Measurements from ENCODE around the gene CCNK.

Gene CCNK

DNA sequence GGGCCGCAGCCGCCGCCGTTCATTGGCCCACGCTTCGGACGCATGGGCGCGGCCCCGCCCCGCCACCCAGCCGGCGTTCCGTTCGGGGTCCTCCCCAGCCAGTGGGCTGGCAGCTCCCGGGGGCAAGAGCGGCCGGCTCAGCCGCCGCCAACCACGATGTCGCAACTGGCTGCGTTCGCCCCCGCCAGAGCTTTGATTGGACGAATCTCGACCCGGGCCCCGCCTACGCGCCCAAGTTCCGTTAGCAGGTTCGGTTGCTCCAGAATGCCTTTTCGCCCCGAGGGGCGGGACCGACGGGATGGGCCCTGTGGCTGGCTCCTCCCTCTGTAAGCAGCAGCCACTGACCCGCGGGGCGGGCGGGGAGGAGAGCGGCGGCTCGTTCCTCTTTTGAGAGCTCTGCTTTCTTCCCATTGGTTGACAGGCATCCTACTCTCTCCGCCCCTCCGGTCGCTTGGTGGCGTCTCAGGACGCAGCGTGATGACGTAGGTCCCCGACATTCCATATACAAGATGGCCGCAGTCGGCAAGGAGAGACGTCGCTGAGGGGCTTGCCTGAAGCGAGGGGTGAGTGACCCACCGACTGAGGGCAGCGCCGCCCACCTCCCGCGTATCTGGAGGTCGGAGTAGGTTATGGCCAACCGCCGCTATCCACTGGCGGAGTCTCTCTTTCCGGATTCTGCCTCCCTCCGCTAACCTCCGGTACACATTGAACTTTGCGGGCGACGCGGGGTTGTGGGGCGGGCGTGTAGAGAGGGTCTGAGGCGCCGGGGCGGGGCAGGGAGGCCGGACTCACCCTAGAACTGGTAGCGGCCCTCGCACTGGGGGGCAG lies at the start of gene CCNK:
Gene CCNK (plus strand): TSS at position 493 of the 828 bp plus-strand sequence. CDS start 11,269 bp downstream, outside the sequence.
- peak; percentile 96 for DNase-seq

DNA sequence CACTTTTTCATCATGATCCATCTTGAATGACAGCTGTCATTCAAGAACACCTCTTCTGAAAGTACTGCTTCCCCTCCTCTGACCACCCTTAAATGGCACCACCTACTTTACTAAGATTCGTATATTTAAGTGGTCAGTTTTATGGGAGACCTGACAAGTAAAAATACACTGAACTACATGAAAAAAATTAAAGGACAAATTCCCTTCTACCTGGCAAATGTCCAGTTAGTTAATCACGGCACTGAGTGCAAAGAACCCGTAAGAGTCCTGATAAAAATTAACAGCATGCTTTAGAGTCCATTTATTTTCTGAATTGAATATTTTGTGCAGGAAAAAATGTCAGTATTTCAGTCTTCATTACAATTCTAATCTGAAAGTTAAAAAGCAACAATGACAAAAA lies 49.2 kb upstream of the CCNK start:
- no peak for DNase-seq

- DNase-seq, result no peak
Observed at GRCh38 chr14:99432485-99432884, 48.7 kb upstream of the CCNK start.

GRCh38 chr14:99435327-99435726 lies 45.9 kb upstream of the CCNK start:
- no peak for DNase-seq

GRCh38 chr14:99436247-99437180 lies 44.7 kb upstream of the CCNK start:
- no peak for DNase-seq

- DNase-seq, result no peak
Observed at GRCh38 chr14:99437706-99438105, 43.5 kb upstream of the CCNK start.

DNA sequence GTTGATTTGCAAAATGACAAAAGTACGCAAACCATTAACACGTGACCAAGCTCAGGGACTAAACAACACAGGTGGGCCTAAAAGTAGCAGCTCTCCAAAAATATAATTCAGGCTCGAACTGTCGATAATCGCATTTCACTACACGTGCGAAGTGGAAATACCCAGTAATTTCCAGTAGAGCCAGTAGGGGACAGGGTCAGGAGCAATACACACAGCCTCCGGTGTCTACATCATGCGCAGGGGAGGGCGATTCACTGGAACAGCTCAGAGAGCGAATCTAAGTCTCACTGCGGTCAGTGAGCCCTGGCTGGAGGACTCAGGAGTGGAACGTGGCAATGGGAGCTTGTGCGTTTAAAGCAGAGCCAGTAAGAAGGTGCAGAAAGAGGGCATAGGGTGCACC lies 40.9 kb upstream of the CCNK start:
- no peak for DNase-seq

- DNase-seq, result no peak
Observed at GRCh38 chr14:99441157-99441870, 39.9 kb upstream of the CCNK start.

GRCh38 chr14:99441918-99442317 lies 39.3 kb upstream of the CCNK start:
- DNase-seq, result no peak

- no peak for DNase-seq
Observed at GRCh38 chr14:99445931-99446330, 35.3 kb upstream of the CCNK start.

GRCh38 chr14:99447739-99448138 lies 33.5 kb upstream of the CCNK start:
- DNase-seq, result no peak

GRCh38 chr14:99450266-99450665 lies 30.9 kb upstream of the CCNK start:
- DNase-seq, result no peak

DNA sequence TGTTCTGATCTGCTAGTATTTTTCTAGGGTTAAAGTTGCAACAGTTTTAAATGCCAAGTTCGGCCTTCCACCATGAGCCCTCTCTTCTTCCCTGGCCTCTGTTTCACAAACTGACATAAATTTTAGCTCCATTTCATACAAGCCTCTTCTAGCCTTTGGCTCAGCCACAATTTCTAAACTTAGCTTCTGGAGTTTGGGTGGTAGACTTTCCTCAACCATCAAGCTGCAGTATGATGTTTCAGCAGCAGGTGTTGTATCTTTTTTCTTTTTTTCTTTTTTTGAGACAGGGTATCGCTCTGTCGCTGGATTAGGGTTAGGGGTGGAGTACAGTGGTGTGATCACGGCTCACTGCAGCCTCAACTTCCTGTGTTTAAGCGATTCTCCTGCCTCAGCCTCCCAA lies 30.0 kb upstream of the CCNK start:
- no peak for DNase-seq

DNA sequence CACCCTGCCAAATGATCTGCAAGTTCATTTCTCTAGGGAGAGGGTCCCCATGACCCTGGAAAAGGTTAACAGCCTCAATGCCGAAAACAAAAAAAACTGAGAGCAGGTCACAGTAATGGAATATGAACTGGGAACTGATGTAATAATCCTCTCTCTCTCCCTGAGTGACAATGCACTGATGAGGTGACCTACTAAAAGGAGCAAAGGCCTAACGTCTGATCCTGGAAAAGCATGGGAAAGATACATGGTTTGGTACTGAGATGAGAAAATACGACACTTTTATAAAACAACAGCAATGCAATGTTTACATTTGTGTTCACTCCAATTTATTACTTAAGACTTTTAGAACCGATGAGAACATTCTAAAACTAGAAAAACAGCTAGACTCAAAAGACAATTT lies 28.2 kb upstream of the CCNK start:
- DNase-seq, result no peak

DNA sequence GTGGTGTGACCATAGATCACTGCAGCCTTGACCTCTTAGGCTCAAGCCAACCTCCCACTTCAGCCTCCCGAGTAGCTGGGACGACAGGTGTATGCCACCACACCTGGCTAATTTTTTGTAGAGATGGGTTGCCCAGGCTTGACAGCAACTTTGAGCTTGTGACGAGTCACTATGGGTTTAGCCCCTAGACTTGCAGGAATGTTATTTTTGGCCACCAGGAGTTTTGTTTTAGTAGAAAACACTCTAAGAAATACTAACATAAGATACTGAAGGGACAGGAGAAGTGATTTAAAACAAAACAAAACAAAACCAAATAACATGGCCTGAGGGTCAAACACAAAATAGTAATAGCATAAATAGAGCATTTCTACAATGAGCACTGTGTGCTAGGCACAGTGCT lies 27.0 kb upstream of the CCNK start:
- DNase-seq, result no peak

DNA sequence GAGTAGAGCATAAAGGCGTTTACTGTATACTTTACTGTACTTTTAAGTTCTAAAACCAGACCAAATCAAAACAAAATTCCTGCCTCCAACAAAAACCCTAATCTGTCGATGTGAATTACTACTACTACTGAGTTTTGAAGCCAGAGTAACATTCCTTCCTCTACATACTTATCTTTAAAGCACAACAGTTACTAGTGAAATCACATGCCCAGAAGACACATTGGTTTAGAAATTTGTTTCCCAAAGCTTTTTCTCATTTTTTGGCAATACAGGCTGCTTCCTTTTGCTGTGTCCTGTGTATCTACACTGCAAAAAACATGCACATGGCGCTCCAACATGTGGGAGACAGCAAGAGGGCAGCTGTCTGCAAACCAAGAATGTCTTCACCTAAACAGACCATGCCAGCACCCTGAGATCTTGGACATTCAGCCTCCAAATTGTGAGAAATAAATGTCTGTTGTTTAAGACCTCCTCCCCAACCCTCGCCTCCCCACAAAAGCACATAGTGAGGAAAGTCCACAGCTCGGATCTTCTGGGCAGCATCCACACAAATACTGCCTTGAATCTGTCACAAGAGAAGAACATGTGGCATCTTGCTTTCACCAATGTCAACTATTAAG lies 21.6 kb upstream of the CCNK start:
- no peak for DNase-seq

DNA sequence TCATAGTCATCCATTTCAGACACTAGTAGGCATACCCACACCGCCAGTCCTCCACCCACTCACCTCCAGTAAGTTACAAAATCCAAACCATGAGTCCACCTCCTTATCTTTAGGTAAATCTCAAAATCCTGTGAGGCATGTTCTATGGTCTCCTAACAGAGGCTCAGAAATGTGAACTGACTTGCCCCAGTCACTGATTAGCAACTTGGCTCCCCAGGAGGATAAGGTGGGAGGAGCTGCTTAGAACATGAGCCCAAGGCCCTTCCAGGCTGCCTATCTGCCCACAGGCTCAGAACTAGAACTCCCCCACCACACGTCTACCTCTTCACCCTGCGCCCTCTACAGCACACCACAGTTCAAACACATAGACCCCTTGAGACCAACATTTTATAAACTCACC lies 20.4 kb upstream of the CCNK start:
- no peak for DNase-seq

DNA sequence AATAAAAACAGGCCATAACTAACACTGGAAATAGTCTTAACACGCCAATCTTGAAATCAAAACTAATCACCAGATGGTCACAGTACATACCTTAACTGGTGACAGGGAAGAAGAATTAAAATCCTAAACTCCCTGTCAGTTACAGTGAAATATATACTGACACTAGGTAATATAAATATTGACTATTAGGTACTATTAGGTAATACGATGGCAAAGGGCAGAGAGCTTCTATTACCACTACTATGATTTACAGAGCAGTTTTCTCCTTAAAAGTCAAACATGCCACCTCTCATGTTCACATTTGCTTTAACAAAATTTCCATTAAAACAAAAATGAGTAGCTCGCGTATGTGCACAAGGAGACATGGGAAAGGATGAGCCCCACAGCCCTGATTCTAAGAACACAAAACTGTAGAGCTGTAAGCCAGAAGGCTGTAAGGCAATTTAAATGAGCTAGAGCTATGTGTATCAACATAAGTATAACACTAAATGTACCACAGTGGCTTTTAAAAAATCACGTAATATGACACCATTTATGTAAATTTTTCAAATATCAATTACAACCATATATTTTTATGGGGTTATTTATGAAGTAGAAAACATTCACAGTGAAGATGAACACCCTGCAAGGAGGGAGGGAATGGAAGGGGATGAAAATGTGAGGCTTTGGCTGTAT lies 19.7 kb upstream of the CCNK start:
- DNase-seq, result no peak

- DNase-seq, result no peak
Observed at GRCh38 chr14:99462210-99462609, 19.0 kb upstream of the CCNK start.

- DNase-seq, result no peak
Observed at GRCh38 chr14:99463974-99464373, 17.2 kb upstream of the CCNK start.

DNA sequence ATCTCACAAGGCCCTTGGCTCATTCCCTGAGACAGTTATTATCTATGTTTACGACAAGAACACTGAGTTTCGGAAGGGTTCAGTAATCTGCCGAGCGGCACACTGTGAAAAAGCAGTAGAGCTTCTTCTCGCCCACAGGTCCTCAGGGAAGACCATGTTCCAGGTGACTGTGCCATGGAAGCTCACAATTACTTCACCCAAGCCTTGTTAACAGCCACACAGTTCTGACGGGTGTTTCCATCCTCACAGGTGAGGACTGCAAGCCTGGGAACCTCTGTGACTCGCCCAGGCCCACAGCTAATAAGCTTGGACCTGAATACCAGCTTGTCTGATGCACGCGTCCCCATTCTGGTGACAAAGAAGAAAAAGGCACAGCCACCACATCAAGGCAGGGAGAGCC lies 15.9 kb upstream of the CCNK start:
- DNase-seq, result no peak

DNA sequence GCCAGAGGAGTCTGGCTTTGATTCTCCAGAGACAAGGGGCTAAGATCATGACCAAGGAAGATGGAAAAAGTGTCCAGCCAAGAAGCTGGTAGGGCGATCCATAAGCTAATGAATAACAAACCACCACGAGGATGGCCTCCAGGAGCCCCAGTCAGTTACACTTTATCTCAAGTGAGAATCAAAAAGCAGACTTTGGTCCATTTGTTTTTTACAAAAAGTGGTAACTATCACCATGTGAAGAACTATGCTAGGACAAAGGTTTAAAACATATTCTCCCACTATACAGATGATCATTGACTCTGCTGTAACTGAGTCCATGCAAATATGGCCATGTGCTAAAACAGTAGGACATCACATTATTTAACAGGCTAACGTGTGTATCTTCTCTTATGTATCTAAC lies 14.5 kb upstream of the CCNK start:
- DNase-seq, result no peak

Measured in GOT3 (cell line).